Lung (tissue), 12 donors: Measurements from ENCODE around the gene CASP6. TPM values are rescaled to one million over a fixed set of nuclear protein-coding genes. Genes with fewer than 3 reads are reported as not detected.

Experiments used
- ATAC-seq: fragments of 200-7000 bp; cut with Tn5 transposase; one replicate; pipeline ENCODE4 v1.9.1; 2020; ENCODE audit warnings: moderate number of reproducible peaks; ENCODE audit not compliant: insufficient read depth, low FRiP score
- DNase-seq, 3 donors: peaks; one replicate each; pipeline ENCODE4 v3.0.0-alpha.2; 2013 to 2017
- H3K27ac ChIP-seq, 2 donors: one replicate each; pipeline ENCODE4 v1.5.1; 2013; ENCODE audit warnings: mild to moderate bottlenecking in 2 of 2, moderate library complexity in 2 of 2, control low read depth in 1 of 2, inconsistent platforms in 1 of 2, low read depth in 1 of 2, low read length in 1 of 2
- H3K27me3 ChIP-seq, 3 donors: one replicate each; pipeline ENCODE4 v1.5.1; 2013; ENCODE audit warnings: low read length in 2 of 3; ENCODE audit not compliant: control insufficient read depth in 3 of 3, insufficient read depth in 3 of 3
- H3K36me3 ChIP-seq, 4 donors: one replicate each; pipeline ENCODE4 v1.5.1; 2013; ENCODE audit warnings: low read length in 4 of 4, mild to moderate bottlenecking in 1 of 4, moderate library complexity in 1 of 4; ENCODE audit not compliant: control insufficient read depth in 4 of 4, insufficient read depth in 4 of 4
- H3K4me1 ChIP-seq, 5 donors: one replicate each; pipeline ENCODE4 v1.5.1; 2013; ENCODE audit warnings: low read length in 5 of 5, mild to moderate bottlenecking in 2 of 5, moderate library complexity in 1 of 5; ENCODE audit not compliant: control insufficient read depth in 5 of 5, insufficient read depth in 5 of 5
- H3K4me3 ChIP-seq: one replicate; pipeline ENCODE4 v1.5.1; 2013; ENCODE audit warnings: mild to moderate bottlenecking, control low read depth, moderate library complexity
- H3K9ac ChIP-seq, 2 donors: one replicate each; pipeline ENCODE4 v1.5.1; 2013; ENCODE audit warnings: low read length in 2 of 2, control low read depth in 1 of 2; ENCODE audit not compliant: insufficient read depth in 1 of 2
- H3K9me3 ChIP-seq, 4 donors: one replicate each; pipeline ENCODE4 v1.5.1; 2013; ENCODE audit warnings: low read length in 3 of 4, mild to moderate bottlenecking in 1 of 4, moderate library complexity in 1 of 4; ENCODE audit not compliant: control insufficient read depth in 4 of 4, insufficient read depth in 3 of 4
- WGBS, 2 donors: extraction: QIAGEN DNeasy Blood & Tissue Kit; methylation state at CpG; one replicate each; pipeline ENCODE4 v1.1.7; 2013; 5-methylcytosine and 5-hydroxymethylcytosine counted together
- polyA plus RNA-seq, 2 donors: library from polyadenylated mRNA; stranded (reverse); fragments of 200-250 nt; gene quantifications; one replicate each; pipeline ENCODE4 v1.2.1, GENCODE V29; 2013
- total RNA-seq, 2 donors: library from RNA; depleted of rRNA in 1 of 2; stranded (reverse); fragments of >200 nt in 1 of 2; gene quantifications; one replicate each; pipeline ENCODE4 v1.2.1, GENCODE V29; 2014 to 2021
- TF ChIP-seq, protein P1 (sequence below): IDR thresholded peaks from 2 replicates; pipeline ENCODE4 v1.5.1; 2012; ENCODE audit warnings: mild to moderate bottlenecking; ENCODE audit errors: control extremely low read depth, extremely low read depth
- donor health status: control.
- donor health status: control.
- donor health status: Bipolar disorder and iron deficiency.
- donor health status: healthy.
- donor health status: DM: yes; HTN: yes; CAD: no.

CASP6 gene
- total and polyA plus RNA-seq, 4 donors: 12.0 to 20.2 (median 13.2) TPM

DNA sequence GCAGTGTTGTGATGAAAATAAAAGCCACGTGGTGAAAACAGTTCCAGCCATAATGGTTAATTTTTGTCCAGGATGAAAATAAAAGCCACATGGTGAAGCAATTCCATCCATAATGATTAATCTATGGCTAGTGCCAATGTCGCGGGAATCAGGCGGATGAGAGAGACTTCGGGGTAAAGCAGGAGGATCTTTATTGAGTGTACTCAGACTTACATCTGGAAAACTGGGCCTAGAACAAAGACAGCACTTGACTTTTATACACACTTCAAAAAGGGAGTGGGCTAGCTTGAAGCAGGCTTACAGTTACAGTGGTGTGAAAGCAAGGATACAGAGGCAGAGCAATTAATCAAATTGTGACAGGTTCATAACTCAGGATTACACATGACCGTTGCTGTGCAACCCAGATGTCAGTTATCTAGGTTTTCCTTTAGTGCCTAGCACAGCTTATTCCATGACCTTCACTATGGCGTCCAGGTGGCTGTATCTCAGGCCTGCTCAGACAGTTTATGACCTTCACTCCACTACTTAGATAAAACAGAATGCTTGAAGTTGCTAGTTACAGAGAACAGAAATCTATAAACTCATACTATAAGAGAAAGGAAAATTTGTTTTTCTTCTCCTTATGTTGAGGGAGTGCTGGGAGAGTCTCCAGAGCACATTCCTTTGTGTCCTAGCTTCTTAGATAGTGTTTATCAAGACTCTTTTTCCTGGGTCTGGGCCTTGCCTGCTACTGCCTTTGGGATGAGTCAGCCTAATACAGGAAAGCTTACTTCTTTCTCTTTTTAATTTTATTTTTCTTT, 32.5 kb upstream of the CASP6 start:
- TF ChIP-seq, protein P1, sequence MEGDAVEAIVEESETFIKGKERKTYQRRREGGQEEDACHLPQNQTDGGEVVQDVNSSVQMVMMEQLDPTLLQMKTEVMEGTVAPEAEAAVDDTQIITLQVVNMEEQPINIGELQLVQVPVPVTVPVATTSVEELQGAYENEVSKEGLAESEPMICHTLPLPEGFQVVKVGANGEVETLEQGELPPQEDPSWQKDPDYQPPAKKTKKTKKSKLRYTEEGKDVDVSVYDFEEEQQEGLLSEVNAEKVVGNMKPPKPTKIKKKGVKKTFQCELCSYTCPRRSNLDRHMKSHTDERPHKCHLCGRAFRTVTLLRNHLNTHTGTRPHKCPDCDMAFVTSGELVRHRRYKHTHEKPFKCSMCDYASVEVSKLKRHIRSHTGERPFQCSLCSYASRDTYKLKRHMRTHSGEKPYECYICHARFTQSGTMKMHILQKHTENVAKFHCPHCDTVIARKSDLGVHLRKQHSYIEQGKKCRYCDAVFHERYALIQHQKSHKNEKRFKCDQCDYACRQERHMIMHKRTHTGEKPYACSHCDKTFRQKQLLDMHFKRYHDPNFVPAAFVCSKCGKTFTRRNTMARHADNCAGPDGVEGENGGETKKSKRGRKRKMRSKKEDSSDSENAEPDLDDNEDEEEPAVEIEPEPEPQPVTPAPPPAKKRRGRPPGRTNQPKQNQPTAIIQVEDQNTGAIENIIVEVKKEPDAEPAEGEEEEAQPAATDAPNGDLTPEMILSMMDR: no peak
- ATAC-seq: no peak

GRCh38 chr4:109733728-109734127, 30.5 kb upstream of the CASP6 start:
- Histone ChIP-seq H3K4me3 (no peak overlapping the region), H3K9ac (no peak overlapping the region), H3K9me3 (no peaks in the 10 kb centered on the region), H3K4me1 (peaks cover 0 to 7% (median 0%) of the 10 kb centered on the region in 5 donors), H3K27ac (no peak overlapping the region), H3K27me3 (no peaks in the 10 kb centered on the region), H3K36me3 (no peaks in the 10 kb centered on the region)
- DNase-seq (no peak), ATAC-seq (no peak)
- TF ChIP-seq, protein P1: no peak
- WGBS, 2 donors: 87 to 93% methylated on average over 5 of the region's 5 CpGs

More for the DNA sequence above, 32.5 kb upstream of the CASP6 start:
- Histone ChIP-seq H3K9me3 (no peaks in the 10 kb centered on the region), H3K4me1 (peaks cover 0 to 1% (median 0%) of the 10 kb centered on the region in 5 donors), H3K27ac (no peak overlapping the region), H3K27me3 (no peaks in the 10 kb centered on the region), H3K9ac (no peak overlapping the region), H3K36me3 (no peaks in the 10 kb centered on the region), H3K4me3 (no peak overlapping the region)
- WGBS, 2 donors: 83 to 84% methylated on average over 7 of the region's 7 CpGs
- DNase-seq: no peak

DNA sequence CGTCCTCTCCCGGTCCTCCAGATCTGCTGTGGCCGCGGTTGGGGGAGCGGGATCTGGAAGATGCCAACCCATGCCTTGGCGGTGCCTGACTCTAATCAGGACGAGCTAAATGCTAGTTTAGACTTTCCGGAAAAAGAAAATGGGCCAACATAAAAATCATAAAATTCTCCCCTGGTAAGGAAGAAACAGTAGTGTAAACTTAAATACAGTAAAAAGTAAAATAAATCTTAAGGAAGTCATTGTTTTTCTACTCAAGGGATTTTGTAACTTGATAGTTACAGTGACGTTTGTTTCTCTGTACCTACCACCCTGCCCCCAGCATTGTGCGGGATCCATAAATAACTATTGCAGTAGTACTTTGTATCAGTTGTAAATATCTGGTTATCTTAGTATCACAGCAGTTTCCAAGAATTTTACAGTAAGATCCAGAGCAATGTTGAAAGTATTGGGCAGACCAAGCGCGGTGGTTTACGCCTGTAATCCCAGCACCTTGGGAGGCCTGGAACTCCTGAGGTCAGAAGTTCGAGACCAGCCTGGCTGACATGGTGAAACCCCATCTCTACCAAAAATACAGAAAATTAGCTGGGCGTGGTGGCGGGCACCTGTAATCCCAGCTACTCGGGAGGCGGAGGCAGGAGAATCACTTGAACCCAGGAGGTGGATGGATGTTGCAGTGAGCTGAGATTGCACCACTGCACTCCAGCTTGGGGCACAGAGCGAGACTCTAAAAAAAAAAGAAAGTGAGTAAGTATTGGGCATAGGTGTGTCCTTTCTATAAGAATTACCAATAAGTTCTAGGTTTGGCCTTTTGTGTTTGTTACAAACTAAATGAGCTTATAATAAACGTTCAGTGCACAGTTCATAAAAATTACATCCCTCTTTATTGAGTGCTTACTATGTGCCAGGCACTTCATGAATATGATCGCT, 27.6 kb upstream of the CASP6 start:
- no peaks in the 10 kb centered on the region for H3K36me3 ChIP-seq
- 55 to 56% methylated on average over 21 of the region's 21 CpGs for WGBS, 2 donors
- H3K9me3 ChIP-seq: no peaks in the 10 kb centered on the region
- H3K27ac ChIP-seq: peak overlapping the region; percentile 39 to 71
- TF ChIP-seq, protein P1: no peak
- ATAC-seq (peak; percentile 6), DNase-seq (no peak)
- no peaks in the 10 kb centered on the region for H3K27me3 ChIP-seq
- peaks cover 0 to 18% (median 0%) of the 10 kb centered on the region in 5 donors for H3K4me1 ChIP-seq
- H3K9ac ChIP-seq: peak overlapping the region; percentile 9 to 65
- H3K4me3 ChIP-seq: no peak overlapping the region
